C4-2B (cell line): Measurements from ENCODE around the gene EHD2.

Experiments
- H3K27ac ChIP-seq: fragments of 450-650 bp; 2 replicates; pipeline ENCODE4 v1.5.1; 2017
- ZFX ChIP-seq: fragments of 450-650 bp; IDR thresholded peaks from 2 replicates; pipeline ENCODE4 v1.6.1; 2017
- TF ChIP-seq, protein P1 (sequence below): fragments of 450-650 bp; conservative IDR thresholded peaks from 2 replicates; pipeline ENCODE4 v1.5.1; 2017; ENCODE audit warnings: mild to moderate bottlenecking

The EHD2 gene

DNA sequence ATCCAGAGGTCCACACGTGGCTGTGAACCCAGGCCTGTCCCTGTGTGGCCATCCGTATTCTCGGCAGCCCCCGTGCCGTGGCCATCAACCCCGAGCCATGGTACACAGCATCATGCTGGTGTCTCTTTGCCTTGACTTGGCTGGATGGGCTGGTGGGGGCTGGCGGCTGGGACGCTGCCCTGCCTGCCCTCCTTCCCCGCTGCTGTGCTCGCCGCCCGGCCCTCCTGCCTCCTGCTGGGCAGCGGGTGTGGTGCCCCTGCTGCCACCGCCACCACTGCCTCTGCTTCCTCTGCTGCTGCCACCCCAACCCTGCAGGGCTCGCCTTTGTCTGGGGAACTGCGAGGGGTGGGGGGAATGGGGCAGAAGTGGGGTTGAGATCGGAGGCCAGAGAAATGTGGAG, 19.7 kb upstream of the EHD2 start:
- H3K27ac ChIP-seq: no peak overlapping the region
- TF ChIP-seq, protein P1, sequence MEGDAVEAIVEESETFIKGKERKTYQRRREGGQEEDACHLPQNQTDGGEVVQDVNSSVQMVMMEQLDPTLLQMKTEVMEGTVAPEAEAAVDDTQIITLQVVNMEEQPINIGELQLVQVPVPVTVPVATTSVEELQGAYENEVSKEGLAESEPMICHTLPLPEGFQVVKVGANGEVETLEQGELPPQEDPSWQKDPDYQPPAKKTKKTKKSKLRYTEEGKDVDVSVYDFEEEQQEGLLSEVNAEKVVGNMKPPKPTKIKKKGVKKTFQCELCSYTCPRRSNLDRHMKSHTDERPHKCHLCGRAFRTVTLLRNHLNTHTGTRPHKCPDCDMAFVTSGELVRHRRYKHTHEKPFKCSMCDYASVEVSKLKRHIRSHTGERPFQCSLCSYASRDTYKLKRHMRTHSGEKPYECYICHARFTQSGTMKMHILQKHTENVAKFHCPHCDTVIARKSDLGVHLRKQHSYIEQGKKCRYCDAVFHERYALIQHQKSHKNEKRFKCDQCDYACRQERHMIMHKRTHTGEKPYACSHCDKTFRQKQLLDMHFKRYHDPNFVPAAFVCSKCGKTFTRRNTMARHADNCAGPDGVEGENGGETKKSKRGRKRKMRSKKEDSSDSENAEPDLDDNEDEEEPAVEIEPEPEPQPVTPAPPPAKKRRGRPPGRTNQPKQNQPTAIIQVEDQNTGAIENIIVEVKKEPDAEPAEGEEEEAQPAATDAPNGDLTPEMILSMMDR: no peak
- TF ChIP-seq ZFX: no peak

DNA sequence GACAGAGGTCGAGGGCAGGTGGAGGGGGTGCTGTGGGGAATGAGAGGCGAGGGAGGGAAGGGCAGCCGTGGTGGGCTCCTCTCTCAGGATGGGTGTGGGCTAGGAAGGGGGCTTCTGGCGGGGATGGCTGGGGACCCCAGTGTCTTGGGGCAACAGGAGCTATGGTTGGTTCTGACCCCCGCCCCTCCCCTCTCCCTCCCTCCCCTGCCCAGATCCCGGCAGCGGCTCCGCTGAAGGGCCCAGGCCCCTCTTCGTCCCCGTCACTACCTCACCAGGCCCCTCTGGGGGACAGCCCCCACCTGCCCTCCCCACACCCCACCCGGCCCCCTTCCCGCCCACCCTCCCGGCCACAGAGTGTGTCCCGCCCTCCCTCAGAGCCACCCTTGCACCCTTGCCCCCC, 19.3 kb upstream of the EHD2 start:
- TF ChIP-seq, protein P1: no peak
- TF ChIP-seq ZFX: no peak

DNA sequence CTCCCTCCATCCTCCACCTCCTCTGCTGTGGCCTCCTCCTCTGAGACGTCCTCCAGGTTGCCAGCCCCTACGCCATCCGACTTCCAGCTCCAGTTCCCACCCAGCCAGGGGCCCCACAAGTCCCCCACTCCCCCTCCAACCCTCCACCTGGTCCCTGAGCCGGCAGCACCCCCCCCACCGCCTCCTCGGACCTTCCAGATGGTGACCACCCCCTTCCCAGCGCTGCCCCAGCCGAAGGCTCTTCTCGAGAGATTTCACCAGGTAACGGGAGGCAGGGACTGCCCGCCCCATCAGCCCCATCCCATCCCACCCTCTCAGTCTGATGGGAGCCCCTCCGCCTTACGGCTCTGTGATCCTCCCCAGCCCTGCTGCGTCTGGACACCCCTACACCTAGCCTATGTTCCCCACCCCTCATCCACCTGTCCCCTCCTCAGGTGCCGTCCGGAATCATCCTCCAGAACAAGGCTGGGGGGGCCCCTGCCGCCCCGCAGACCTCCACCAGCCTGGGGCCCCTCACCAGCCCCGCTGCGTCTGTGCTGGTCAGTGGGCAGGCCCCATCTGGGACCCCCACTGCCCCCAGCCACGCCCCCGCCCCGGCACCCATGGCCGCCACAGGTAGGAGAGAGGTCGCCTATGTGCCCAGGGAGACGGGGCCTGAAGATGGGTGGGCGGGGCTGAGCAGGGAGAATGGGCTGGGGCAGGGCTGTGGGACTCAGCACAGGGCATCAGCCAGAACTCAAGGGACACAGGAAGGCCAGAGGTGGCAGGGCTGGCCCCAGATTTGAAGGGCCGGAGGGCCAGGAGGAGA, 18.6 kb upstream of the EHD2 start:
- TF ChIP-seq, protein P1: no peak
- TF ChIP-seq ZFX: no peak
- H3K27ac ChIP-seq: no peak overlapping the region

More for the DNA sequence above, 19.3 kb upstream of the EHD2 start:
- H3K27ac ChIP-seq: no peak overlapping the region

DNA sequence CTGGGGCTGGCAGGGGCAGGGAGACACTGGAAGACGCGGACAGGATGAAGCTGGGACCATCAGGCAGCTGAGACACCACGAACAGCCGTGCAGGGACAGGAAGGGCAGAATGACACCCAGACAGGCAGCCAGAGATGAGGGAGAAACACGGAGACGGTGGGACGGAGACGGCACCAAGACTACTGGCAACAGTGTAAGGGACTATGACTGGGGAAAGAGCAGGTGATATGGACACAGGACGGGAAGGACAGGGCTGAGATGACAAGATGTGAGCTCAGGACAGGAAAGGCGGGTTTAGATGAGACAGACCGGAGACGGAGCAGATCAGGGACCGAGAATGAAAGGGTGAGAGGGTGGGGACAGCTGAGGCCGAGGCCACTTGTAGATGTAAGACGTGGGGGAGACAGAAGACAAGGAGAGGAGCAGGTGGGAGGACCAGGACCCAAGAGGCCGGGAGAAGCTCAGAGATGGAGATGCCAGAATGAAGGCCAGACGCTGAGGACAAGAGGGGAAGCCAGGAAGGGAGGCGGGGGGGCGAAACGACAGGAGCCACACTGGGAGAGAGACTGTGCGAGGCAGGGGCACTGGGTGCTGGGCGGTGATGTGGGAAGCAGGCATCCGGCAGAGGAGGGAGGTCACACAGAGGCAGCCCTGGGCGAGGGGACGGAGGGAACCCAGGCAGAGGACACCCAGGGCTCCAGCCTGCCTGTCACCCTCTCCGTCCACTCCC, 17.5 kb upstream of the EHD2 start:
- no peak overlapping the region for H3K27ac ChIP-seq
- TF ChIP-seq, protein P1: no peak
- TF ChIP-seq ZFX: no peak

DNA sequence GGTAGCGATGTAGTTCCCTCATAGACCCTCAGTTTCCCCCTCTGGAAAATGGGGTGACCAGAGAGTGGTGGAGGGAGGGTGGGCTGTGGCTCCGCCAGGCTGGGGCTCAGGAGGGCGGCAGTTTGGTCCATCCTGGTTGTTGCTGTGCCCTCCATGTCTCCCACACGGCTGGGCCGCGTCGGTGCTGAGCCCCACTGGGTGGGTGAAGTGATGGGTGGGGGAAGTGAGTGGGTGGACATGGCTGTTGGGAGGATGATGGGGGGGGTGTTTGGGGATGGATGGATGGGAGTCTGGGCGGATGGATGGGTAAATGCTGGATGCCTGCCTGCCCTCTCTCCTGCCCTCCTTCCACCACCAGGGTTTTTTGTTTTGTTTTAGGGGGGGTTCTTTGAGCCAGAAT, 16.6 kb upstream of the EHD2 start:
- TF ChIP-seq, protein P1: no peak
- TF ChIP-seq ZFX: no peak

DNA sequence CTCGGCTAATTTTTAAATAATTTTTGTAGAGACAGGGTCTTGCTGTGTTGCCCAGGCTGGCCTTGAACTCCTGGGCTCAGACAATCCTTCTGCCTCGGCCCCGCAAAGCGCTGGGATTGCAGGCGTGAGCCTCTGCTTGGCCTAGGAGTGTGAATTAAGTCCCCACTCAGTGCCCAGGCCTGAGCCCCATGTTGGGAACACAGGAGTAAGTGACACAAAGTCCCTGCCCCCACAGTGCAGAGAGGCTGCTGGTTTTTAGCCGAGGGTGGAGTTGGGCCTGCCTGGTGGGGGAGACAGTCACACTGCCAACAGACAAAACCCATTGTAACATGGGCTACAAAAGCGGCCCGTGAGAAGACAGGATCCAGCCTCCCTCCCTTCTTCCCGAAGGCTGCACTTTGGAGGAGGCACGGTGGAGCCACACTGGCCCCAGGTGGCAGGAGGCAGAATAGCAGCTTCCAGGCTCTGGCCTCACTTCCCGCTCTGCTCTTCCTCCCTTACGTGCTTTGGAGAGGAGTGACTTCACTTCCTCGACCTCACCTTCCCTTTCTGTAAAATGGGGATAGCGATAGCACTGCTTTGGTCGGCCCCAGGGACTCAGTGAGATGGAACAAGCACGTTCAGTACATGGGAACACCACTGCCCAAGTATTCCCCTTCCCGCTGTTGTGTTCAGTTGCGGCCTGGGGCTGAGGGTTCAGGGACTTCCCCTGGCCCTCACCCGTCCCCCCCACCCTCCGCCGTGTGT, 15.2 kb upstream of the EHD2 start:
- H3K27ac ChIP-seq: peak overlapping the region; percentile 27
- TF ChIP-seq ZFX: no peak
- TF ChIP-seq, protein P1: peak; percentile 82

More for the DNA sequence above, 16.6 kb upstream of the EHD2 start:
- H3K27ac ChIP-seq: no peak overlapping the region
